ENCODE results near the gene IRF5.

DNA sequence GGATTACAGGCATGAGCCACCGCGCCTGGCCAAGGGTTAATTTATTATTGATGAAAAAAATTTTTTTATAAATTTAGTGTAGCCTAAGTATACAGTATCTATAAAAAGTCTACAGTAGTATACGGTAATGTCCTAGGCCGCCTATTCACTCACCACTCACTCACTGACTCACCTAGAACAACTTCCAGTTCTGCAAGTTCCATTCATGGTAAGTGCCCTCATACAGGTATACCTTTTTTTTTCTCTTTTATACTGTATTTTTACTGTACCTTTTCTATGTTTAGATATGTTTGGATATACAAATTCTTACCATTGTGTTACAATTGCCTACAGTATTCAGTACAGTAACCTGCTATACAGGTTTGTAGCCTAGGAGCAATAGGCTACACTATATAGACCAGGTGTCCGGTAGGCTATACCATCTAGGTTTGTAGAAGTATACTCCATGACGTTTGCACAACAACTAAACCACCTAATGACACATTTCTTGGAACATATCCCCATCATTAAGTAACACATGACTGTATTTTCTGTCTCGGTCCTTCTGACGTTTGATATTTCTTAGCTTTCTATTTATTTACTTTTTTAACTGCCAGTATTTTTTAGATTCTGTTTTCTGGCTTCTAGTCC is 23.4 kb downstream of the IRF5 start:
- TF ChIP-seq, protein P1, sequence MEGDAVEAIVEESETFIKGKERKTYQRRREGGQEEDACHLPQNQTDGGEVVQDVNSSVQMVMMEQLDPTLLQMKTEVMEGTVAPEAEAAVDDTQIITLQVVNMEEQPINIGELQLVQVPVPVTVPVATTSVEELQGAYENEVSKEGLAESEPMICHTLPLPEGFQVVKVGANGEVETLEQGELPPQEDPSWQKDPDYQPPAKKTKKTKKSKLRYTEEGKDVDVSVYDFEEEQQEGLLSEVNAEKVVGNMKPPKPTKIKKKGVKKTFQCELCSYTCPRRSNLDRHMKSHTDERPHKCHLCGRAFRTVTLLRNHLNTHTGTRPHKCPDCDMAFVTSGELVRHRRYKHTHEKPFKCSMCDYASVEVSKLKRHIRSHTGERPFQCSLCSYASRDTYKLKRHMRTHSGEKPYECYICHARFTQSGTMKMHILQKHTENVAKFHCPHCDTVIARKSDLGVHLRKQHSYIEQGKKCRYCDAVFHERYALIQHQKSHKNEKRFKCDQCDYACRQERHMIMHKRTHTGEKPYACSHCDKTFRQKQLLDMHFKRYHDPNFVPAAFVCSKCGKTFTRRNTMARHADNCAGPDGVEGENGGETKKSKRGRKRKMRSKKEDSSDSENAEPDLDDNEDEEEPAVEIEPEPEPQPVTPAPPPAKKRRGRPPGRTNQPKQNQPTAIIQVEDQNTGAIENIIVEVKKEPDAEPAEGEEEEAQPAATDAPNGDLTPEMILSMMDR (conservative IDR thresholded peaks at IDR 0.05; ENCODE audit: low read length) = no peak
- no peak for TF ChIP-seq EZH2phosphoT487 (IDR thresholded peaks at IDR 0.05; ENCODE audit: borderline replicate concordance, low read depth, low read length)

Data from OCI-LY7 (cell line).